Suprapubic skin (tissue), 3 donors: ENCODE results near the gene AGR3.

Experiments used
- CTCF ChIP-seq, 2 donors: fragments of 200-600 bp in 1 of 2; fragments of 450-650 bp in 1 of 2; sonication (generic) in 1 of 2; IDR thresholded peaks; one replicate each; pipeline ENCODE4 v1.5.1; 2016 to 2019; ENCODE audit warnings: antibody characterized with exemption in 2 of 2, mild to moderate bottlenecking in 1 of 2, moderate library complexity in 1 of 2
- POLR2A ChIP-seq, 2 donors: fragments of 450-650 bp; IDR thresholded peaks; one replicate each; pipeline ENCODE4 v1.6.1; 2017; ENCODE audit warnings: antibody characterized with exemption in 2 of 2, mild to moderate bottlenecking in 2 of 2, moderate library complexity in 2 of 2

- TF ChIP-seq POLR2A (IDR thresholded peaks at IDR 0.05) (no peak), CTCF (IDR thresholded peaks at IDR 0.05) (no peak)
Measured at GRCh38 chr7:16929146-16929762, 47.5 kb upstream of the AGR3 start.
